ENCODE data around the gene TMEM79. TPM values are rescaled to one million over a fixed set of nuclear protein-coding genes. Genes with fewer than 3 reads are reported as not detected.

The TMEM79 gene
- total RNA-seq, 1 donor from 2014 or later, result 8.6 TPM

Other genes starting within 250 kb of the TMEM79 start
- 64.3 and 65.0 TPM in 2 replicates for gene UBQLN4, start 230.5 kb upstream of the TMEM79 start, total RNA-seq
- 69.9 and 73.0 TPM in 2 replicates for gene LAMTOR2, start 229.5 kb upstream of the TMEM79 start, total RNA-seq
- gene RAB25, start 223.2 kb upstream of the TMEM79 start, total RNA-seq, result not detected in 2 replicates
- 0.24 and 0.84 TPM in 2 replicates for gene MEX3A, start 201.9 kb upstream of the TMEM79 start, total RNA-seq
- gene LMNA, start 169.6 kb upstream of the TMEM79 start, total RNA-seq, result 105 and 110 TPM in 2 replicates
- gene SEMA4A, start 130.7 kb upstream of the TMEM79 start, total RNA-seq, result 12.1 and 12.7 TPM in 2 replicates
- 61.0 and 67.9 TPM in 2 replicates for gene SLC25A44, start 90.2 kb upstream of the TMEM79 start, total RNA-seq
- gene PMF1, start 71.3 kb upstream of the TMEM79 start, total RNA-seq, result 107 and 113 TPM in 2 replicates
- 1.9 and 2.3 TPM in 2 replicates for gene BGLAP, start 42.1 kb upstream of the TMEM79 start, total RNA-seq
- gene PAQR6, start 36.3 kb upstream of the TMEM79 start, total RNA-seq, result 4.2 and 4.6 TPM in 2 replicates
- gene SMG5, start 1.5 kb upstream of the TMEM79 start, total RNA-seq, result 93.8 and 95.8 TPM in 2 replicates
- gene GLMP, start 11.4 kb downstream of the TMEM79 start, total RNA-seq, result 15.7 and 16.9 TPM in 2 replicates
- gene VHLL, start 15.0 kb downstream of the TMEM79 start, total RNA-seq, result 0.54 and 1.0 TPM in 2 replicates
- 623 TPM in 2 replicates for gene CCT3, start 54.0 kb downstream of the TMEM79 start, total RNA-seq
- 0.47 and 0.82 TPM in 2 replicates for gene TSACC, start 54.2 kb downstream of the TMEM79 start, total RNA-seq
- gene RHBG, start 84.9 kb downstream of the TMEM79 start, total RNA-seq, result not detected in 2 replicates
- 29.7 and 29.8 TPM in 2 replicates for gene MEF2D, start 216.4 kb downstream of the TMEM79 start, total RNA-seq